OCI-LY7 (cell line): ENCODE data around the gene LRP10. TPM values are rescaled to one million over a fixed set of nuclear protein-coding genes. Genes with fewer than 3 reads are reported as not detected.

Experiments used
- BruUV-seq: library from RNA; stranded (reverse); fragments of 400-500 nt; replicated peaks from 2 replicates; lab custom pipeline; 2021; lab: Mats Ljungman, UMichigan
- CTCF ChIA-PET: fragments of 300-600 bp; sonication (Branson Sonifier 250); formaldehyde crosslinking; loops from one replicate; lab custom pipeline; 2022; ENCODE audit warnings: antibody characterized with exemption; ENCODE audit not compliant: unreplicated experiment; lab: Charles Lee
- POLR2A ChIA-PET: fragments of 300-600 bp; sonication (Branson Sonifier 250); formaldehyde crosslinking; loops from one replicate; lab custom pipeline; 2022; ENCODE audit warnings: antibody characterized with exemption; lab: Charles Lee
- DNase-seq: peaks from one replicate; pipeline ENCODE4 v3.0.0-alpha.2; 2015; ENCODE audit warnings: low spot score
- H2AFZ ChIP-seq: fragments of 200-600 bp; sonication (generic), shearing (Covaris generic); 2 replicates; pipeline ENCODE4 v1.6.1; 2014; ENCODE audit warnings: mild to moderate bottlenecking, antibody characterized with exemption, low read length, moderate library complexity
- H3K27ac ChIP-seq: fragments of 200-600 bp; sonication (generic); 2 replicates; pipeline ENCODE4 v1.5.1; 2014; ENCODE audit warnings: mixed run types, low read depth, mild to moderate bottlenecking, moderate library complexity, low read length, inconsistent platforms; ENCODE audit not compliant: poor library complexity, severe bottlenecking
- H3K36me3 ChIP-seq: fragments of 200-600 bp; sonication (generic); 2 replicates; pipeline ENCODE4 v1.6.1; 2014; ENCODE audit warnings: mild to moderate bottlenecking, antibody characterized with exemption, low read length, moderate library complexity, mixed read lengths; ENCODE audit not compliant: insufficient read depth
- H3K4me1 ChIP-seq: fragments of 200-600 bp; sonication (generic); 2 replicates; pipeline ENCODE4 v1.5.1; 2014; ENCODE audit warnings: mild to moderate bottlenecking, low read length; ENCODE audit not compliant: insufficient read depth, poor library complexity, severe bottlenecking
- H3K4me2 ChIP-seq: fragments of 200-600 bp; sonication (generic); 2 replicates; pipeline ENCODE4 v1.6.1; 2014; ENCODE audit warnings: mild to moderate bottlenecking, low read length
- H3K4me3 ChIP-seq: fragments of 200-600 bp; sonication (generic); 2 replicates; pipeline ENCODE4 v1.5.1; 2014; ENCODE audit warnings: mild to moderate bottlenecking, low read depth, low read length; ENCODE audit not compliant: poor library complexity, severe bottlenecking
- H3K79me2 ChIP-seq: fragments of 200-600 bp; sonication (generic); 2 replicates; pipeline ENCODE4 v1.6.1; 2016; ENCODE audit warnings: low read depth, mild to moderate bottlenecking, low read length, moderate library complexity, mixed read lengths; ENCODE audit not compliant: insufficient read depth
- H3K9me2 ChIP-seq: fragments of 200-600 bp; sonication (generic); 2 replicates; pipeline ENCODE4 v1.6.1; 2016; ENCODE audit warnings: mild to moderate bottlenecking, low read length, mixed read lengths; ENCODE audit not compliant: insufficient read depth
- H3K9me3 ChIP-seq: fragments of 200-600 bp; sonication (generic); 2 replicates; pipeline ENCODE4 v1.6.1; 2014; ENCODE audit warnings: mild to moderate bottlenecking, mixed run types, low read length, mixed read lengths
- H4K20me1 ChIP-seq: fragments of 200-600 bp; sonication (generic); 2 replicates; pipeline ENCODE4 v1.6.1; 2014; ENCODE audit warnings: mild to moderate bottlenecking, antibody characterized with exemption, low read length, moderate library complexity, mixed read lengths; ENCODE audit not compliant: insufficient read depth
- EZH2phosphoT487 ChIP-seq: fragments of 200-600 bp; sonication (generic); IDR thresholded peaks from 2 replicates; pipeline ENCODE4 v1.6.1; 2018; ENCODE audit warnings: low read depth, borderline replicate concordance, mild to moderate bottlenecking, mixed run types, antibody characterized with exemption, low read length, moderate library complexity, mixed read lengths
- intact Hi-C: fragments of 100-400 bp; cut with micrococcal nuclease; formaldehyde crosslinking; loops from one replicate; pipeline ENCODE4 v1.10.0; 2022; ENCODE audit not compliant: unreplicated experiment
- total RNA-seq, 2 experiments: library from RNA; depleted of rRNA in 1 of 2; stranded (reverse); fragments of >200 nt in 1 of 2; shearing (Covaris generic) in 1 of 2; gene quantifications; 2 replicates each; pipeline ENCODE4 v1.2.3, GENCODE V29; 2014 to 2022
- TF ChIP-seq, protein P1 (sequence below): fragments of 200-600 bp; sonication (generic); conservative IDR thresholded peaks from 2 replicates; pipeline ENCODE4 v1.5.1; 2014; ENCODE audit warnings: mild to moderate bottlenecking, antibody characterized with exemption, low read length, moderate library complexity, mixed read lengths

The LRP10 gene
- total RNA-seq, 2 experiments from 2014 or later = 25.5 to 55.1 TPM

DNA sequence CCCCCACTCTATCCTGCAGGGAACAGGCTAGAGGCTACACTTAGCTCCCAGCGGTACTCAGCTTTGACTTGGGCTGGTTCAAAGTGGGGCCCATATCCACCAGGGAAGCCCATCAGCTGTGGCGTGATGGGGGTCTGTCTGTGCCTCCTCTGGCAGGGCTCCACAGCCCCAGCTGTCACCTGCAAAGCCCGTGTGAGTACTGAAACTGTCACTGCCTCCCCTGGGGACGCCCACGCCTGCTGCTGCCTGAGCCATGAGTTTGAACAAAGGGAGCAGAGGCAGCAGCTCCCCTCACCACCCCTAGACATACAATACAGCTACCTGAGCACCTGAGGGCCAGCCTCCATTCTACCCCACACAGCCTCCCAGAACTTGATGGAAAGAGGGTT, 16.4 kb downstream of the LRP10 start:
- H3K4me2 ChIP-seq = peak overlapping the region; percentile 79
- ChIA-PET POLR2A (interaction anchor here (0.6 to 4.1 kb wide), 14 partner anchors 12 to 94 kb away, joined by 4 to 42 read pairs (median 6); partner anchors contain the start of genes HAUS4, LRP10, PRMT5 and RBM23), CTCF (interaction anchor here (0.8 to 1.3 kb wide), 3 partner anchors 15 to 98 kb away, joined by 4 to 5 read pairs (median 4); partner anchors contain the start of gene LRP10)
- no peaks in the 10 kb centered on the region for H3K36me3 ChIP-seq
- H3K4me3 ChIP-seq = peak overlapping the region; percentile 71
- intact Hi-C loops = loop anchor here (1.0 to 5.0 kb wide), 6 partner anchors 12 to 966 kb away; partner anchors contain the start of genes LRP10 and PRMT5
- BruUV-seq = no TSS peak
- no peaks in the 10 kb centered on the region for H4K20me1 ChIP-seq
- peak; percentile 94 for DNase-seq
- peak overlapping the region; percentile 96 for H3K27ac ChIP-seq
- TF ChIP-seq EZH2phosphoT487 = no peak
- TF ChIP-seq, protein P1, sequence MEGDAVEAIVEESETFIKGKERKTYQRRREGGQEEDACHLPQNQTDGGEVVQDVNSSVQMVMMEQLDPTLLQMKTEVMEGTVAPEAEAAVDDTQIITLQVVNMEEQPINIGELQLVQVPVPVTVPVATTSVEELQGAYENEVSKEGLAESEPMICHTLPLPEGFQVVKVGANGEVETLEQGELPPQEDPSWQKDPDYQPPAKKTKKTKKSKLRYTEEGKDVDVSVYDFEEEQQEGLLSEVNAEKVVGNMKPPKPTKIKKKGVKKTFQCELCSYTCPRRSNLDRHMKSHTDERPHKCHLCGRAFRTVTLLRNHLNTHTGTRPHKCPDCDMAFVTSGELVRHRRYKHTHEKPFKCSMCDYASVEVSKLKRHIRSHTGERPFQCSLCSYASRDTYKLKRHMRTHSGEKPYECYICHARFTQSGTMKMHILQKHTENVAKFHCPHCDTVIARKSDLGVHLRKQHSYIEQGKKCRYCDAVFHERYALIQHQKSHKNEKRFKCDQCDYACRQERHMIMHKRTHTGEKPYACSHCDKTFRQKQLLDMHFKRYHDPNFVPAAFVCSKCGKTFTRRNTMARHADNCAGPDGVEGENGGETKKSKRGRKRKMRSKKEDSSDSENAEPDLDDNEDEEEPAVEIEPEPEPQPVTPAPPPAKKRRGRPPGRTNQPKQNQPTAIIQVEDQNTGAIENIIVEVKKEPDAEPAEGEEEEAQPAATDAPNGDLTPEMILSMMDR = no peak
- H3K9me3 ChIP-seq = no peaks in the 10 kb centered on the region
- no peaks in the 10 kb centered on the region for H3K79me2 ChIP-seq
- peaks cover 77% of the 10 kb centered on the region for H3K4me1 ChIP-seq
- H3K9me2 ChIP-seq = no peaks in the 10 kb centered on the region
- H2AFZ ChIP-seq = no peak overlapping the region

DNA sequence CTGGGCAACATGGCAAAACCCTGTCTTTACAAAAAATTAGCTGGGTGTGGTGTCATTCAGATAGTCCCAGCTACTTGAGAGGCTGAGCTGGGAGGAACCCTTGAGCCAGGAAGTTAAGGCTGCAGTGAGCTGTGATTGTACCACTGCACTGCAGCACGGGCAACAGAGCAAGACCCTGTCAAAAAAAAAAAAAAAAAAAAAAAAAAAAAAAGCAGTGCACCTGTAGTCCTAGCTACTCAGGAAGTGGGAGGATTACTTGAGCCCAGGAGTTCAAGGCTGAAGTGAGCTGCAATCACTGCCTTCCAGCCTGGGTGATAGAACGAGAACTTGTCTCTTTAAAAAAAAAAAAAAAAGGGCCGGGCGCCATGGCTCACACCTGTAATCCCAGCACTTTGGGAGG, 17.1 kb downstream of the LRP10 start:
- H3K4me1 ChIP-seq = peaks cover 77% of the 10 kb centered on the region
- no peak for TF ChIP-seq EZH2phosphoT487
- TF ChIP-seq, protein P1 = no peak
- no peaks in the 10 kb centered on the region for H3K36me3 ChIP-seq
- H4K20me1 ChIP-seq = no peaks in the 10 kb centered on the region
- peak overlapping the region; percentile 71 for H3K4me3 ChIP-seq
- no peaks in the 10 kb centered on the region for H3K9me2 ChIP-seq
- DNase-seq = peak; percentile 95
- CTCF ChIA-PET = interaction anchor here (0.8 to 2.1 kb wide), 5 partner anchors 12 to 98 kb away, joined by 3 to 8 read pairs (median 4); partner anchors contain the start of gene LRP10
- POLR2A ChIA-PET = interaction anchor here (0.6 to 4.1 kb wide), 20 partner anchors 9 to 369 kb away, joined by 3 to 42 read pairs (median 6); partner anchors contain the start of genes HAUS4, LRP10, PRMT5 and RBM23
- H3K27ac ChIP-seq = peak overlapping the region; percentile 96
- intact Hi-C loops = loop anchor here (1.0 to 5.0 kb wide), 5 partner anchors 12 to 966 kb away; partner anchors contain the start of gene PRMT5
- no peaks in the 10 kb centered on the region for H3K79me2 ChIP-seq
- H2AFZ ChIP-seq = no peak overlapping the region
- no peaks in the 10 kb centered on the region for H3K9me3 ChIP-seq
- peak overlapping the region; percentile 79 for H3K4me2 ChIP-seq
- no TSS peak for BruUV-seq

DNA sequence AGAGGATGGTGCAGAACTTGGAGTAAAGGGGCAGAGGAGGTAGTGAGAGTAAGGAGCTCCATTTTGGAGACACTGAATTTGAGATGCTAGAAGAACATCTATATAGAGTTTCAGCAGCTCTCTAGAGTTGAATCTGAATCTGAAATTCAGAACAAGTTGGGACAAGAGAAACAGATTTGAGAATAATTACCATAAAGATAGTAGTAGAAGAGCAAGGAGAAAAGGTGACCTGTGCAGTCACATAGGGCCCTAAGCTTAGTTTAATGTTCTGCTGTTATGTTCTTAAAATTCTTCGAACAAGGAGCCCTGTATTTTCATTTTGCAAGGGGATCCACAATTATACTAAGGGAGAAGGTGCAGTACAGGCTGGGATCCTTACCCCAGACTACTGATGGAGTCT, 18.9 kb downstream of the LRP10 start:
- H3K36me3 ChIP-seq = no peaks in the 10 kb centered on the region
- no peak for DNase-seq
- H3K4me2 ChIP-seq = peak overlapping the region; percentile 50
- POLR2A ChIA-PET = interaction anchor here (0.7 to 4.1 kb wide), 10 partner anchors 9 to 927 kb away, joined by 3 to 42 read pairs (median 4); partner anchors contain the start of genes LRP10 and RBM23
- BruUV-seq = no TSS peak
- no peaks in the 10 kb centered on the region for H3K9me2 ChIP-seq
- peak overlapping the region; percentile 96 for H3K27ac ChIP-seq
- no peaks in the 10 kb centered on the region for H4K20me1 ChIP-seq
- no peaks in the 10 kb centered on the region for H3K79me2 ChIP-seq
- H2AFZ ChIP-seq = 0 out of 2 replicates have a peak overlapping the region, but pooled peaks have one; percentile 1
- intact Hi-C loops = no loop called here
- peaks cover 68% of the 10 kb centered on the region for H3K4me1 ChIP-seq
- CTCF ChIA-PET = interaction anchor here (1.2 to 2.1 kb wide), 2 partner anchors 19 to 60 kb away, joined by 3 to 8 read pairs; partner anchors contain the start of genes LRP10 and MRPL52
- TF ChIP-seq EZH2phosphoT487 = no peak
- no peak overlapping the region for H3K4me3 ChIP-seq
- no peaks in the 10 kb centered on the region for H3K9me3 ChIP-seq
